NB4 (cell line): Measurements from ENCODE around the gene DNAH1.

Source experiments
- DNase-seq: peaks from one replicate; pipeline ENCODE4 v3.0.0; 2010; ENCODE audit warnings: low read depth
- H3K4me3 ChIP-seq: one replicate; pipeline ENCODE4 v1.5.1; 2011; ENCODE audit warnings: mild to moderate bottlenecking, low read depth, low read length, moderate library complexity
- CTCF ChIP-seq: IDR thresholded peaks from one replicate; pipeline ENCODE4 v1.5.1; 2012; ENCODE audit warnings: low read depth, low read length
- MAX ChIP-seq: IDR thresholded peaks from 2 replicates; pipeline ENCODE4 v1.6.1; 2011; ENCODE audit warnings: low read depth, low read length
- MYC ChIP-seq: IDR thresholded peaks from 2 replicates; pipeline ENCODE4 v1.6.1; 2011; ENCODE audit warnings: low read depth, low read length
- POLR2A ChIP-seq: IDR thresholded peaks from 2 replicates; pipeline ENCODE4 v1.6.1; 2011; ENCODE audit warnings: mild to moderate bottlenecking; ENCODE audit not compliant: insufficient read length; ENCODE audit errors: extremely low read depth

DNAH1 gene

GRCh38 chr3:52315006-52315405 is 1.1 kb upstream of the DNAH1 start:
- H3K4me3 ChIP-seq: no peak overlapping the region
- no peak for TF ChIP-seq POLR2A
- TF ChIP-seq MAX: no peak
- TF ChIP-seq CTCF: no peak
- TF ChIP-seq MYC: no peak
- no peak for DNase-seq

GRCh38 chr3:52317208-52318000 is 1.3 kb downstream of the DNAH1 start:
- no peak overlapping the region for H3K4me3 ChIP-seq
- no peak for DNase-seq

GRCh38 chr3:52318186-52318816 is 2.2 kb downstream of the DNAH1 start:
- TF ChIP-seq POLR2A (no peak), CTCF (no peak), MYC (no peak), MAX (no peak)
- H3K4me3 ChIP-seq: no peak overlapping the region
- DNase-seq: no peak

More at GRCh38 chr3:52317208-52318000, 1.3 kb downstream of the DNAH1 start:
- TF ChIP-seq MAX: no peak

- DNase-seq: no peak
- H3K4me3 ChIP-seq: no peak overlapping the region
- TF ChIP-seq MYC (no peak), MAX (no peak), CTCF (no peak), POLR2A (no peak)
Observed at GRCh38 chr3:52319921-52320595, 3.9 kb downstream of the DNAH1 start.

GRCh38 chr3:52321481-52321880 is 5.4 kb downstream of the DNAH1 start:
- no peak overlapping the region for H3K4me3 ChIP-seq
- DNase-seq: no peak
- TF ChIP-seq MYC: no peak
- no peak for TF ChIP-seq MAX
- no peak for TF ChIP-seq POLR2A
- no peak for TF ChIP-seq CTCF

- no peak overlapping the region for H3K4me3 ChIP-seq
- no peak for DNase-seq
- TF ChIP-seq MYC (no peak), CTCF (no peak), POLR2A (no peak), MAX (no peak)
Observed at GRCh38 chr3:52322466-52322865, 6.3 kb downstream of the DNAH1 start.
